Heart right ventricle (tissue), 16 donors: ENCODE results near the gene BLVRB. TPM values are rescaled to one million over a fixed set of nuclear protein-coding genes. Genes with fewer than 3 reads are reported as not detected.
"Not testable (repeated sequence)": the region's sequence is repeated elsewhere in the genome, so short reads cannot be mapped to it uniquely, and the experiment has no call there.

ENCODE experiments used
- ATAC-seq, 8 donors: fragments of 200-7000 bp; cut with Tn5 transposase; one replicate each; pipeline ENCODE4 v1.9.1; 2020; ENCODE audit warnings: mild to moderate bottlenecking in 8 of 8, moderate library complexity in 8 of 8, moderate number of reproducible peaks in 1 of 8
- DNase-seq, 2 donors: peaks; one replicate each; pipeline ENCODE4 v3.0.0-alpha.2; 2020
- H3K27ac ChIP-seq, 10 donors: fragments of 200-600 bp; sonication (generic) in 2 of 10; one replicate each; pipeline versions ENCODE4 v1.5.0 to v1.8.0; 2020 to 2022; ENCODE audit warnings: mild to moderate bottlenecking in 3 of 10
- H3K27me3 ChIP-seq, 7 donors: fragments of 200-600 bp; one replicate each; pipeline ENCODE4 v1.8.0; 2021 to 2022; ENCODE audit warnings: mild to moderate bottlenecking in 2 of 7
- H3K36me3 ChIP-seq, 9 donors: fragments of 200-600 bp; sonication (generic) in 1 of 9; one replicate each; pipeline versions ENCODE4 v1.5.0 to v1.8.0; 2020 to 2022; ENCODE audit warnings: mild to moderate bottlenecking in 2 of 9
- H3K4me1 ChIP-seq, 9 donors: fragments of 200-600 bp; sonication (generic) in 1 of 9; one replicate each; pipeline versions ENCODE4 v1.5.0 to v1.8.0; 2020 to 2022; ENCODE audit warnings: mild to moderate bottlenecking in 4 of 9
- H3K4me3 ChIP-seq, 10 donors: fragments of 200-600 bp; sonication (generic) in 2 of 10; one replicate each; pipeline versions ENCODE4 v1.5.0 to v1.8.0; 2020 to 2022; ENCODE audit warnings: mild to moderate bottlenecking in 7 of 10, moderate library complexity in 2 of 10
- H3K9me3 ChIP-seq, 11 donors: fragments of 200-600 bp in 10 of 11; sonication (generic) in 2 of 11; one replicate each; pipeline versions ENCODE4 v1.5.0 to v1.8.0; 2013 to 2022; ENCODE audit warnings: mild to moderate bottlenecking in 2 of 11, control low read depth in 1 of 11, moderate library complexity in 1 of 11
- WGBS, 2 donors: extraction: QIAGEN DNeasy Blood & Tissue Kit; methylation state at CpG; one replicate each; pipeline ENCODE4 v1.1.7; 2013; ENCODE audit warnings: inconsistent platforms in 1 of 2; 5-methylcytosine and 5-hydroxymethylcytosine counted together
- intact Hi-C, 10 donors: fragments of 100-400 bp; cut with DNase I; formaldehyde crosslinking; loops; one replicate each; pipeline versions ENCODE4 v1.11.1 to v1.14.2; 2022
- polyA plus RNA-seq, 2 donors: library from polyadenylated mRNA; stranded (reverse); fragments of 200-250 nt; gene quantifications; one replicate each; pipeline ENCODE4 v1.2.3, GENCODE V29; 2013
- total RNA-seq, 10 donors: library from RNA; stranded (reverse); fragmentation: NEBNext Ultra II Directional in 3 of 10; extraction: Animal tissue kit (Norgen Biotek cat#: 25700) in 3 of 10; gene quantifications; one replicate each; pipeline versions ENCODE4 v1.2.1 to v1.2.4, GENCODE V29; 2021 to 2023
- TF ChIP-seq, protein P1 (sequence below), 9 donors: fragments of 200-600 bp; sonication (generic) in 2 of 9; IDR thresholded peaks; one replicate each; pipeline versions ENCODE4 v1.5.0 to v1.8.0; 2021 to 2022; ENCODE audit warnings: antibody characterized with exemption in 9 of 9, mild to moderate bottlenecking in 5 of 9, moderate library complexity in 1 of 9
- donor health status: Arrhythmogenic right ventricular cardiomyopathy.
- donor health status: ischemic (EF 13 %, LVEDD 7.1; RV severe dilation, severe dysfunction).
- donor health status: healthy with polysubstance abuse.
- donor health status: DM: no; HTN: yes; CAD: no.
- donor health status: DM: no; HTN: no; CAD: no.
- donor health status: ischemic (EF 25% LVEDD 6.9; RV normal size, moderate dysfunction).
- donor health status: ischemic (EF 25% LVEDD 5.7; RV mildly dilated, moderate dysfunction).
- donor health status: healthy.
- donor health status: DM: yes; HTN: yes; CAD: no.
- donor health status: Ischemic cardiomyopathy.
- donor health status: ischemic (EF 35%, LVEDD 5.7; RV mildly dilated, moderate dysfunction).
- donor health status: nonischemic (EF 11% LVEDD 7.7; RV severe dilation, severe dysfunction).
- donor health status: DM: yes; HTN: yes; CAD: no.
- donor health status: PGD.
- donor health status: ischemic (EF 29% LVEDD 5.4; RV normal size, mild dysfunction).
- donor health status: nonischemic (EF 23%, LVEDD 6.1; RV moderate dilation, normal function).

Gene BLVRB
- total and polyA plus RNA-seq, 12 donors: 70.9 to 213 (median 95.1) TPM

GRCh38 chr19:40502647-40503319, 37.2 kb upstream of the BLVRB start:
- TF ChIP-seq, protein P1, sequence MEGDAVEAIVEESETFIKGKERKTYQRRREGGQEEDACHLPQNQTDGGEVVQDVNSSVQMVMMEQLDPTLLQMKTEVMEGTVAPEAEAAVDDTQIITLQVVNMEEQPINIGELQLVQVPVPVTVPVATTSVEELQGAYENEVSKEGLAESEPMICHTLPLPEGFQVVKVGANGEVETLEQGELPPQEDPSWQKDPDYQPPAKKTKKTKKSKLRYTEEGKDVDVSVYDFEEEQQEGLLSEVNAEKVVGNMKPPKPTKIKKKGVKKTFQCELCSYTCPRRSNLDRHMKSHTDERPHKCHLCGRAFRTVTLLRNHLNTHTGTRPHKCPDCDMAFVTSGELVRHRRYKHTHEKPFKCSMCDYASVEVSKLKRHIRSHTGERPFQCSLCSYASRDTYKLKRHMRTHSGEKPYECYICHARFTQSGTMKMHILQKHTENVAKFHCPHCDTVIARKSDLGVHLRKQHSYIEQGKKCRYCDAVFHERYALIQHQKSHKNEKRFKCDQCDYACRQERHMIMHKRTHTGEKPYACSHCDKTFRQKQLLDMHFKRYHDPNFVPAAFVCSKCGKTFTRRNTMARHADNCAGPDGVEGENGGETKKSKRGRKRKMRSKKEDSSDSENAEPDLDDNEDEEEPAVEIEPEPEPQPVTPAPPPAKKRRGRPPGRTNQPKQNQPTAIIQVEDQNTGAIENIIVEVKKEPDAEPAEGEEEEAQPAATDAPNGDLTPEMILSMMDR (IDR thresholded peaks at IDR 0.05): no peak
- no peaks in the 10 kb centered on the region for H3K36me3 ChIP-seq
- no peaks in the 10 kb centered on the region for H3K9me3 ChIP-seq
- intact Hi-C loops: no loop called here
- 61 to 70% methylated on average over 6 of the region's 6 CpGs for WGBS, 2 donors
- no peak overlapping the region for H3K27ac ChIP-seq
- ATAC-seq (no peak), DNase-seq (no peak)
- H3K4me3 ChIP-seq: no peak overlapping the region
- peaks cover 0 to 4% (median 0%) of the 10 kb centered on the region in 7 donors for H3K27me3 ChIP-seq
- H3K4me1 ChIP-seq: no peaks in the 10 kb centered on the region

DNA sequence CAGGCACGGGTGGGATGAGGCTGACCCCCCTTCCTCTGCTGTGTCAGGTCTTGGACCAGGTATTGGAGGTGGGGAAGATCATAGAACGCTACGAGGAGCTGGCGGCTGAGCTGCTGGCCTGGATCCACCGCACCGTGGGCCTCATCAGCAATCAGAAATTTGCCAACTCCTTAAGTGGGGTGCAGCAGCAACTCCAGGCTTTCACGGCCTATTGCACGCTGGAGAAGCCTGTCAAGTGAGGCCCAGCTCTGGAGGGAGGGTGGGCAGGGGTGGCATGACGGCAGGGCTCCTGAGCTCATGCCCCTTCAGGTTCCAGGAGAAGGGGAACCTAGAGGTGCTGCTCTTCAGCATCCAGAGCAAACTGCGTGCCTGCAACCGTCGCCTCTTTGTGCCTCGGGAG, 36.5 kb upstream of the BLVRB start:
- Histone ChIP-seq H3K9me3 (no peaks in the 10 kb centered on the region), H3K4me1 (no peaks in the 10 kb centered on the region), H3K27ac (no peak overlapping the region), H3K4me3 (no peak overlapping the region), H3K27me3 (peaks cover 0 to 4% (median 0%) of the 10 kb centered on the region in 7 donors), H3K36me3 (no peaks in the 10 kb centered on the region)
- ATAC-seq: no peak
- TF ChIP-seq, protein P1 (IDR thresholded peaks at IDR 0.05): no peak
- intact Hi-C loops: no loop called here
- no peak for DNase-seq
- 81 to 86% methylated on average over 13 of the region's 13 CpGs for WGBS, 2 donors

- Histone ChIP-seq H3K36me3 (no peaks in the 10 kb centered on the region), H3K27me3 (peaks cover 0 to 4% (median 0%) of the 10 kb centered on the region in 7 donors), H3K27ac (no peak overlapping the region), H3K4me3 (no peak overlapping the region), H3K4me1 (no peaks in the 10 kb centered on the region), H3K9me3 (no peaks in the 10 kb centered on the region)
- intact Hi-C loops: no loop called here
- DNase-seq (no peak), ATAC-seq (no peak)
- WGBS, 2 donors: 85 to 88% methylated on average over 4 of the region's 4 CpGs
- TF ChIP-seq, protein P1 (IDR thresholded peaks at IDR 0.05): no peak
Observed at GRCh38 chr19:40501599-40501998, 36.1 kb upstream of the BLVRB start.

GRCh38 chr19:40500678-40501530, 35.4 kb upstream of the BLVRB start:
- H3K4me3 ChIP-seq, H3K27ac ChIP-seq, H3K27me3 ChIP-seq, H3K9me3 ChIP-seq, intact Hi-C loops, H3K4me1 ChIP-seq, ATAC-seq, DNase-seq, H3K36me3 ChIP-seq: not testable (repeated sequence)
- 83 to 86% methylated on average over 8 of the region's 8 CpGs for WGBS, 2 donors
